Lower leg skin (tissue), 4 donors: Measurements from ENCODE around the gene RRN3. TPM values are rescaled to one million over a fixed set of nuclear protein-coding genes. Genes with fewer than 3 reads are reported as not detected.
"Not testable (repeated sequence)": the region's sequence is repeated elsewhere in the genome, so short reads cannot be mapped to it uniquely, and the experiment has no call there.

Source experiments
- DNase-seq, 2 donors: peaks; one replicate each; pipeline ENCODE4 v3.0.0-alpha.2; 2019; ENCODE audit warnings: low spot score in 2 of 2
- H3K4me3 ChIP-seq: fragments of 200-600 bp; sonication (generic); 2 replicates; pipeline ENCODE4 v1.5.1; 2017; ENCODE audit warnings: mild to moderate bottlenecking, low read depth; ENCODE audit not compliant: poor library complexity, severe bottlenecking
- CTCF ChIP-seq, 3 donors: fragments of 450-650 bp; IDR thresholded peaks; one replicate each; pipeline ENCODE4 v1.5.1; 2016; ENCODE audit warnings: antibody characterized with exemption in 3 of 3, mild to moderate bottlenecking in 3 of 3, moderate library complexity in 2 of 3
- POLR2A ChIP-seq, 2 donors: fragments of 450-650 bp; IDR thresholded peaks; one replicate each; pipeline ENCODE4 v1.6.1; 2016 to 2017; ENCODE audit warnings: antibody characterized with exemption in 2 of 2, mild to moderate bottlenecking in 1 of 2, moderate library complexity in 1 of 2
- WGBS, 2 donors: methylation state at CpG; one replicate each; pipeline ENCODE4 v1.1.5; 2018; 5-methylcytosine and 5-hydroxymethylcytosine counted together
- intact Hi-C: fragments of 100-400 bp; cut with DNase I; formaldehyde crosslinking; loops from one replicate; pipeline ENCODE4 v1.15.0; 2023; ENCODE audit warnings: low total_unique reads
- total RNA-seq, 4 donors: library from RNA; depleted of rRNA; stranded (reverse); fragments of >200 nt; gene quantifications; one replicate each; pipeline ENCODE4 v1.1.0, GENCODE V29; 2016

RRN3 gene
- total RNA-seq, 4 donors from 2014 or later, result 19.1 to 29.0 (median 25.3) TPM

- intact Hi-C loops, result no loop called here
- 82 to 90% methylated on average over 14 of the region's 14 CpGs for WGBS, 2 donors
- TF ChIP-seq CTCF (IDR thresholded peaks at IDR 0.05) (no peak), POLR2A (IDR thresholded peaks at IDR 0.05) (no peak)
- no peak overlapping the region for H3K4me3 ChIP-seq
- no peak for DNase-seq
Observed at GRCh38 chr16:15033309-15033707, 60.8 kb downstream of the RRN3 start.

DNA sequence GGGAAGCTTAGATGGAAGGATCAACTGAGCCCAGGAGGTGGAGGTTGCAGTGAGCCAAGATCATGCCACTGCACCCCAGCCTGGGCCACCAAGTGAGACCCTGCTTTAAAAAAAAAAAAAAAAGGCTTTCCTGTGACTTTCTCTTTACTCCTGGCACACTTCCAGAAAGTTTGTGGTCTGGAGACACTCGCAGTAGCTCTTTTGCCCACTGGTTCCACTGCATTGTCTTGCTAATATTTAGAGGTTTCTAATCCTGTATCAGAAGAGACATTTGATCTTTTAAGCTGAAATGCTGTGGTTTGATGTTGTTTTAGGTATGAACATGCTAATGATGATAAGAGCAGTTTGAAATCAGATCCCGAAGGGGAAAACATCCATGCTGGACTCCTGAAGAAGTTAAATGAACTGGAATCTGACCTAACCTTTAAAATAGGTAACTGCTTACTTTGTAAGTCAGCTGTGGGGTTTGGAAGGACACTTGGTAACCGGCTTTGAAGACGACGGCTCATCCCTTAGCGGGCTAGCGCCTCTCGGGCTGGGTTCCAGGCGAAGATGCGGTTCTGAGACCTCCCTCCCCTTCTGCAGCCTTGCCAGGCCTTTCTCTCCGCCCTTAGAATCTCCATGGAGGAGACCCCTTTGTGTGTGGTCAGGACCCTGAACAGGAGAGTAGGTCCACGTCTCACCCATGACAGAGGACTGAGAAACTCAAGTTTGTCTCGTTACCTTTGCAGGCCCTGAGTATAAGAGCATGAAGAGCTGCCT is 61.3 kb downstream of the RRN3 start:
- 87 to 89% methylated on average over 13 of the region's 13 CpGs for WGBS, 2 donors
- no peak overlapping the region for H3K4me3 ChIP-seq
- intact Hi-C loops, result no loop called here
- peak in 1 of 2 donors; percentile 76 for DNase-seq
- TF ChIP-seq CTCF (IDR thresholded peaks at IDR 0.05) (no peak), POLR2A (IDR thresholded peaks at IDR 0.05) (no peak)

GRCh38 chr16:15031586-15031985 is 62.5 kb downstream of the RRN3 start:
- TF ChIP-seq CTCF (IDR thresholded peaks at IDR 0.05), result no peak
- no peak for TF ChIP-seq POLR2A (IDR thresholded peaks at IDR 0.05)
- intact Hi-C loops, result no loop called here
- DNase-seq, result peak in 1 of 2 donors; percentile 49
- WGBS, 2 donors, result 89 to 93% methylated on average over 8 of the region's 8 CpGs
- no peak overlapping the region for H3K4me3 ChIP-seq

GRCh38 chr16:15031179-15031578 is 62.9 kb downstream of the RRN3 start:
- intact Hi-C loops, result no loop called here
- no peak for TF ChIP-seq POLR2A (IDR thresholded peaks at IDR 0.05)
- TF ChIP-seq CTCF (IDR thresholded peaks at IDR 0.05), result no peak
- 78 to 82% methylated on average over 2 of the region's 2 CpGs for WGBS, 2 donors
- H3K4me3 ChIP-seq, result no peak overlapping the region
- peak in 1 of 2 donors; percentile 73 for DNase-seq

DNA sequence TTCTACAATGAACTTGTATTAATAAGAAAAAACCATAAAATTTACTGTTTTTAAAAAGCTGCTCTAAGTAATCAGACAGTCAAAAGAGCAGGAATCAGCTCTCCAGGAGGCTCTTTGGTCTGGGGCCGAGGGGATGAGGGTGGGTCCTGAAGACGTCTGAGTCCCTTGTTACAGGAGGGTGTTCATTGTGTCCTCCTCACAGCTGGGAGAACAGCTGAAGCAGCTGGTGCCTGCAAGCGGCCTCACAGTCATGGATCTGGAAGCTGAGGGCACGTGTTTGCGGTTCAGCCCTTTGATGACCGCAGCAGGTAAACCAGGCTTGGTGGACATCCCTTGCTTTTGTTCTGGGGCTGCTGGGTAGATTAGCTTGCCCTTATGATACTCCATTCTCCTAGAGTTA is 64.3 kb downstream of the RRN3 start:
- intact Hi-C loops, H3K4me3 ChIP-seq: not testable (repeated sequence)
- WGBS, 2 donors, result 75 to 88% methylated on average over 6 of the region's 6 CpGs
- peak in 1 of 2 donors; percentile 77 for DNase-seq

GRCh38 chr16:15028801-15029698 is 65.0 kb downstream of the RRN3 start:
- H3K4me3 ChIP-seq, intact Hi-C loops: not testable (repeated sequence)
- peak in 1 of 2 donors; percentile 84 for DNase-seq
- 76 to 86% methylated on average over 22 to 27 of the region's 27 CpGs for WGBS, 2 donors

- intact Hi-C loops, H3K4me3 ChIP-seq: not testable (repeated sequence)
- 84 to 93% methylated on average over 6 of the region's 6 CpGs for WGBS, 2 donors
- DNase-seq, result peak in 1 of 2 donors; percentile 82
Observed at GRCh38 chr16:15028345-15028715, 65.7 kb downstream of the RRN3 start.

DNA sequence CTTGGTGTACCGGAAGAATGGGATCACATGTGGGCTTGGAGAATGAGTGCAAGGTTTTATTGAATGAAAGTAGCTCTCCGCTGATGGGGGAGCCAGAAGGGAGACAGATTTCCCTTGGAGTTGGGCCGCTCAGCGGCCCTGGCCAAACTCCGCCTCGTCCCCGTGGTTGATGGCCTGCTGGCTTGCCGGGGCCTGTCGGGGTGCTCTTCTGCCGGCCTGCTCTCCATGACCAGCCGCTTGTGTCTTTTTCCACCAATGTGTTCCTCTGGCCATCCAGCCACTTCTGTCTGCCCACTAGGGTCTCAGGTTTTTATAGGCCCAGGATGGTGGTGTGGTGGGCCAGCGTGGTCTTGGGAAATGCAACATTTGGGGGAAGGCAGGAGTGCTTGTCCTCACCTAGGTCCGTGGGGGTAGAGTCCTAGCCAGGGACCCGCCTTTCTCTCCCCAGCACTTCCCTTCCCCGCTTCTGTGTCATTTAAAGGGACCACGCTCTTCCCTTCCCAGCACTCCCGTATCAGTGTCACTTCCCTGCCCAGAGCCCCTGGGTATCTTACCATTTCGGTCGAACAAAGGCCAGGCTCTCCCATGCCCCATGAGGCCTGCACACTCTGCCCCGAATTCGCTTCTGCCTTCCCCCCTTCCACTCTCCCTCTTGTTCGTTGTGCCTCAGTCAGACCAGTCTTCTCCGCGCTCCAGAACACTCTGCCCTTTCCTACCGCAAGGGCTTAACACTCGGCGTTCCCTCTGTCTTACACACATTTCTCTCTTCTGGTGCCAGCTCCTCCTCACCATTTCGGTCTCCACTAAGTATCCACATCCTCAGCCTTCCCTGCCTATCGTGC is 66.3 kb downstream of the RRN3 start:
- intact Hi-C loops, H3K4me3 ChIP-seq: not testable (repeated sequence)
- peak in 1 of 2 donors; percentile 82 for DNase-seq
- 72 to 91% methylated on average over 28 to 29 of the region's 29 CpGs for WGBS, 2 donors

- intact Hi-C loops, H3K4me3 ChIP-seq: not testable (repeated sequence)
- WGBS, 2 donors, result 76 to 81% methylated on average over 4 to 7 of the region's 8 CpGs
- DNase-seq, result peak in 1 of 2 donors; percentile 37
Observed at GRCh38 chr16:15027051-15027450, 67.0 kb downstream of the RRN3 start.
